ENCODE measurements around the gene FHAD1. TPM values are rescaled to one million over a fixed set of nuclear protein-coding genes. Genes with fewer than 3 reads are reported as not detected.

The FHAD1 gene
- total RNA-seq, 1 donor from 2014 or later = not detected

GRCh38 chr1:15443281-15443680 lies 196.3 kb downstream of the FHAD1 start:
- Mint-ChIP-seq H3K9me3 (no peaks in the 10 kb centered on the region), H3K27ac (no peak overlapping the region), H3K4me3 (ENCODE audit: low read depth) (no peak overlapping the region), H3K27me3 (ENCODE audit: low read depth) (peaks cover 10% of the 10 kb centered on the region), H3K36me3 (ENCODE audit: low read depth) (no peaks in the 10 kb centered on the region), H3K4me1 (ENCODE audit: low read depth) (peaks cover 7% of the 10 kb centered on the region)
- no peak for DNase-seq (ENCODE audit: low spot score)
- intact Hi-C loops (cut with micrococcal nuclease) = no loop called here

DNA sequence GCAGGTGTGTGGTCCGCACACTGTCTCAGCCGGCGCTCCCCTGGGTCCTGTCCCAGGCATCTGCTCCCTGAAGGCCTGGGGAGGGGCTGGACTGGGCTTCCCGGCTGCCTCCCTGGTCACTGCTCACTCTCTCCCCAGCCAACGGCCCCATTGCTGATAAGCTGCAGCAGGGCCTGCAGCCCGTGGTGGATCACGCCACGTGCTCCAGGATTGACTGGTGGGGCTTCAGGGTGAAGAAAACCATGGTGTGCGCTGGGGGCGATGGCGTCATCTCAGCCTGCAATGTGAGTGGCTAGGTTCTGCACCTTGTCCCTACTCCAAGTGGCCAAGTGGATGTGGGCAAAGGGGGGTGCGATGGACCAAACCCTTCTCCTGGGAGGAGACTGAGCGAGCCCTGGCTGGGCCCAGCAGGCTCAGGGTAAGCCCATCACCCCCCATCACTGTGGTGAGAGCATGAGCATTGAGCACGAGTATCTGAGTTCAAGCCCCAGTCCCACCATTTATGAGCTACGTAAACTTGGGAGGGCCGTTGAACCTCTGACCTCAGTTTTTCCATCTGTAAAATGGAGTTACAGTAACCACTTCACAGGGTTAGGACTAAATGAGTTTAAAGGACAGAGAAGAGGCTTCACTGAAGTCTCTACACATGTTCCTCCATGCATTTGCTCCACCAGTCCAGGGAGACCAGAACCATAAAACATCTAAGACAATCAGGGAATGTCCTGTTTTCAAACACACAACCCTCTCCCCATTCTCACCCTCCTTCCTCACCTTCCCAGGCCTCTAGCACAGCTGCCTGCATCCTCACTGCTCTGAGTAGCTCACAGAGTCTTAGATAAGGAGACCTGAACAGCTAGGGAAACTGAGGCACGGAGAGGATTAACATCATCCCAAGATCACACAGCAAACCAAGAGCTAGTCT lies 197.7 kb downstream of the FHAD1 start:
- intact Hi-C loops (cut with micrococcal nuclease) = no loop called here
- DNase-seq (ENCODE audit: low spot score) = no peak
- H3K9me3 Mint-ChIP-seq = no peaks in the 10 kb centered on the region
- H3K4me3 Mint-ChIP-seq (ENCODE audit: low read depth) = no peak overlapping the region
- no peak overlapping the region for H3K27ac Mint-ChIP-seq
- H3K27me3 Mint-ChIP-seq (ENCODE audit: low read depth) = peaks cover 14% of the 10 kb centered on the region
- peaks cover 7% of the 10 kb centered on the region for H3K4me1 Mint-ChIP-seq (ENCODE audit: low read depth)
- no peaks in the 10 kb centered on the region for H3K36me3 Mint-ChIP-seq (ENCODE audit: low read depth)

GRCh38 chr1:15445390-15446122 lies 198.5 kb downstream of the FHAD1 start:
- peaks cover 15% of the 10 kb centered on the region for H3K27me3 Mint-ChIP-seq (ENCODE audit: low read depth)
- no peaks in the 10 kb centered on the region for H3K9me3 Mint-ChIP-seq
- no peak for DNase-seq (ENCODE audit: low spot score)
- no peak overlapping the region for H3K4me3 Mint-ChIP-seq (ENCODE audit: low read depth)
- peaks cover 7% of the 10 kb centered on the region for H3K4me1 Mint-ChIP-seq (ENCODE audit: low read depth)
- intact Hi-C loops (cut with micrococcal nuclease) = no loop called here
- H3K27ac Mint-ChIP-seq = no peak overlapping the region
- no peaks in the 10 kb centered on the region for H3K36me3 Mint-ChIP-seq (ENCODE audit: low read depth)

DNA sequence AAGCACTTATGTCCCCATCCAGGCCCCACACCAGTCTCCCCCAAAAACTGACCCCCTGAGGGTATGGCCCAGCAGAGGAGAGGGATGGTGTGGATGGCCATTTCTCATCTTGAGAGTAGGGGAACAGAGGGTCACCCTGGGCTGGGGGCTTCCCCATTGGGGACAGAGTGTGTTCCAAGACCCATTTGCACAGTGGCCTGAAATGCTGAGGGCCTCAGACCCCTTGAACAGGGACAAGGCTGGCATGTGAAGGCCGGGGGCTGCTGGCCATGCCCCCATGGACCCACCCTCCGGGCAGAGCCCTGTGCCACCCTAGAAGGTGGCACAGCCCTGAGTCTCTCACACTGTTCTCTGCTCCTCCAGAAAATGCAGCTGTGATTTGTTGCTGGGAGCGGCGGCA lies 199.2 kb downstream of the FHAD1 start:
- H3K27me3 Mint-ChIP-seq (ENCODE audit: low read depth) = peaks cover 15% of the 10 kb centered on the region
- no peak overlapping the region for H3K27ac Mint-ChIP-seq
- intact Hi-C loops (cut with micrococcal nuclease) = no loop called here
- no peaks in the 10 kb centered on the region for H3K9me3 Mint-ChIP-seq
- H3K4me1 Mint-ChIP-seq (ENCODE audit: low read depth) = peaks cover 7% of the 10 kb centered on the region
- no peak overlapping the region for H3K4me3 Mint-ChIP-seq (ENCODE audit: low read depth)
- H3K36me3 Mint-ChIP-seq (ENCODE audit: low read depth) = no peaks in the 10 kb centered on the region
- no peak for DNase-seq (ENCODE audit: low spot score)

Other genes starting within 250 kb of the FHAD1 start
- gene TMEM51, start 93.5 kb upstream of the FHAD1 start, total RNA-seq = 0.11 and 0.16 TPM in 2 replicates
- gene EFHD2, start 162.7 kb downstream of the FHAD1 start, total RNA-seq = 82.4 and 85.2 TPM in 2 replicates
- 0.34 and 0.64 TPM in 2 replicates for gene CTRC, start 191.2 kb downstream of the FHAD1 start, total RNA-seq
- not detected in 2 replicates for gene CELA2A, start 209.5 kb downstream of the FHAD1 start, total RNA-seq
- gene CELA2B, start 228.9 kb downstream of the FHAD1 start, total RNA-seq = not detected in 2 replicates